ENCODE results near the gene PSMD9. TPM values are rescaled to one million over a fixed set of nuclear protein-coding genes. Genes with fewer than 3 reads are reported as not detected.

Gene PSMD9
- total RNA-seq, 1 experiment from 2014 or later: 36.2 TPM

- no peak for TF ChIP-seq ZNF532 (CRISPR knock-in tag; IDR thresholded peaks at IDR 0.05; ENCODE audit: borderline replicate concordance)
- TF ChIP-seq CREB1 (CRISPR knock-in tag; IDR thresholded peaks at IDR 0.05): no peak
- TF ChIP-seq ESRRA (CRISPR knock-in tag; IDR thresholded peaks at IDR 0.05; ENCODE audit: borderline replicate concordance): no peak
- TF ChIP-seq NFATC4 (CRISPR knock-in tag; IDR thresholded peaks at IDR 0.05): no peak
- no peak for TF ChIP-seq NFE2L1 (CRISPR knock-in tag; IDR thresholded peaks at IDR 0.05)
- TF ChIP-seq FOXP1 (CRISPR knock-in tag; IDR thresholded peaks at IDR 0.05; ENCODE audit: borderline replicate concordance): no peak
- no peak for TF ChIP-seq JAZF1 (CRISPR knock-in tag; IDR thresholded peaks at IDR 0.05)
Observed at GRCh38 chr12:121932176-121932536, 43.6 kb downstream of the PSMD9 start (continued).

GRCh38 chr12:121932914-121933521 lies 44.4 kb downstream of the PSMD9 start:
- ChIA-PET POLR2A (no interaction called here), CTCF (interaction anchor here (0.5 to 2.7 kb wide), 8 partner anchors 15 to 139 kb away, joined by 3 to 11 read pairs (median 3); partner anchors contain the start of genes CFAP251 and PSMD9)
- H3K4me3 Mint-ChIP-seq: no peak overlapping the region
- H3K4me1 Mint-ChIP-seq: peaks cover 28% of the 10 kb centered on the region
- H3K9me3 Mint-ChIP-seq: peaks cover 17% of the 10 kb centered on the region
- 0 out of 2 replicates have a peak, but pooled peaks have one; percentile 6 for TF ChIP-seq SP1 (CRISPR knock-in tag; conservative IDR thresholded peaks at IDR 0.05)
- TF ChIP-seq ARID4B (CRISPR knock-in tag; IDR thresholded peaks at IDR 0.05; ENCODE audit: borderline replicate concordance): no peak
- no peak for ATAC-seq
- DNase-seq (ENCODE audit: low spot score): no peak
- H3K27me3 Mint-ChIP-seq (ENCODE audit: low read depth): no peaks in the 10 kb centered on the region; the same call in 1 of the 2 replicates
- peaks cover 15% of the 10 kb centered on the region for H3K36me3 Mint-ChIP-seq
- peak overlapping the region; percentile 76 for H3K27ac Mint-ChIP-seq

GRCh38 chr12:121933522-121934308 lies 45.1 kb downstream of the PSMD9 start:
- peaks cover 27% of the 10 kb centered on the region for H3K4me1 Mint-ChIP-seq
- H3K36me3 Mint-ChIP-seq: peaks cover 15% of the 10 kb centered on the region
- TF ChIP-seq ZNF396 (CRISPR knock-in tag; IDR thresholded peaks at IDR 0.05; ENCODE audit: borderline replicate concordance) (no peak), SP1 (CRISPR knock-in tag; conservative IDR thresholded peaks at IDR 0.05) (0 out of 2 replicates have a peak, but pooled peaks have one; percentile 8)
- ATAC-seq (peak; percentile 98), DNase-seq (ENCODE audit: low spot score) (peak; percentile 62)
- ChIA-PET POLR2A (no interaction called here), CTCF (interaction anchor here (0.5 to 2.7 kb wide), 7 partner anchors 15 to 139 kb away, joined by 3 to 11 read pairs (median 3); partner anchors contain the start of genes CFAP251 and PSMD9)
- no peak overlapping the region for H3K4me3 Mint-ChIP-seq
- no peaks in the 10 kb centered on the region; the same call in 1 of the 2 replicates for H3K27me3 Mint-ChIP-seq (ENCODE audit: low read depth)
- H3K27ac Mint-ChIP-seq: no peak overlapping the region; the same call in none of the 2 replicates
- peaks cover 17% of the 10 kb centered on the region for H3K9me3 Mint-ChIP-seq

Measured in WTC11 (cell line).